K562 (cell line): ENCODE measurements around the gene OR8B8. TPM values are rescaled to one million over a fixed set of nuclear protein-coding genes. Genes with fewer than 3 reads are reported as not detected.

Experiments
- ASH1L ChIP-seq: fragments of 450-650 bp; IDR thresholded peaks from 2 replicates; pipeline ENCODE4 v1.6.1; 2018; ENCODE audit warnings: borderline replicate concordance, mild to moderate bottlenecking, low read depth; ENCODE audit not compliant: partially characterized antibody
- ATF1 ChIP-seq, 2 experiments: fragments of 450-650 bp in 1 of 2; IDR thresholded peaks; 2 replicates each; pipeline ENCODE4 v1.6.1; 2016; ENCODE audit warnings: missing compliant biosample characterization in 1 of 2, missing genetic modification characterization in 1 of 2
- BACH1 ChIP-seq: fragments of 200-800 bp; sonication (Bioruptor generic); IDR thresholded peaks from 2 replicates; pipeline ENCODE4 v1.6.1; 2016; ENCODE audit warnings: missing genetic modification characterization, missing compliant biosample characterization
- BRD9 ChIP-seq: fragments of 450-650 bp; IDR thresholded peaks from 2 replicates; pipeline ENCODE4 v1.6.1; 2018; ENCODE audit warnings: low read depth; ENCODE audit not compliant: partially characterized antibody
- FOXA3 ChIP-seq, 2 experiments: fragments of 450-650 bp in 1 of 2; sonication (generic) in 1 of 2; formaldehyde crosslinking; IDR thresholded peaks in 1 of 2; conservative IDR thresholded peaks in 1 of 2; 2 replicates each; pipeline versions ENCODE4 v1.4.0 to v1.8.0; 2020 to 2022; ENCODE audit warnings: mild to moderate bottlenecking in 2 of 2, missing genetic modification reagents in 1 of 2
- KHSRP ChIP-seq: fragments of 450-650 bp; IDR thresholded peaks from 2 replicates; pipeline ENCODE4 v1.6.1; 2017
- MAFG ChIP-seq: fragments of 450-650 bp; conservative IDR thresholded peaks from 2 replicates; pipeline ENCODE4 v1.6.1; 2016; ENCODE audit warnings: missing genetic modification characterization, missing compliant biosample characterization
- NR2C1 ChIP-seq, 2 experiments: fragments of 450-650 bp; IDR thresholded peaks; 2 replicates each; pipeline ENCODE4 v1.6.1; 2017; ENCODE audit warnings: mild to moderate bottlenecking in 2 of 2, antibody characterized with exemption in 1 of 2, inconsistent platforms in 1 of 2, missing compliant biosample characterization in 1 of 2, missing genetic modification characterization in 1 of 2
- NR2F6 ChIP-seq: fragments of 450-650 bp; formaldehyde crosslinking; IDR thresholded peaks from 2 replicates; pipeline ENCODE4 v1.4.0; 2020; ENCODE audit warnings: mild to moderate bottlenecking
- POLR2A ChIP-seq: fragments of 450-650 bp; conservative IDR thresholded peaks from 2 replicates; pipeline ENCODE4 v1.6.1; 2016
- RCOR1 ChIP-seq, 2 experiments: IDR thresholded peaks; 2 replicates each; pipeline ENCODE4 v1.6.1; 2012; ENCODE audit warnings: low read depth in 2 of 2, low read length in 2 of 2, borderline replicate concordance in 1 of 2, improper control_type of control experiment in 1 of 2
- TCF3 ChIP-seq: sonication (generic); formaldehyde crosslinking; IDR thresholded peaks from 2 replicates; pipeline ENCODE4 v1.4.0; 2020; ENCODE audit warnings: mild to moderate bottlenecking, missing genetic modification reagents
- TGIF2 ChIP-seq: sonication (generic); formaldehyde crosslinking; IDR thresholded peaks from 2 replicates; pipeline ENCODE4 v1.8.1; 2022; ENCODE audit warnings: mild to moderate bottlenecking, missing genetic modification reagents, moderate library complexity
- THRAP3 ChIP-seq: fragments of 450-650 bp; IDR thresholded peaks from 2 replicates; pipeline ENCODE4 v1.6.1; 2016; ENCODE audit warnings: mild to moderate bottlenecking, inconsistent platforms, borderline replicate concordance
- ZC3H8 ChIP-seq: fragments of 450-650 bp; IDR thresholded peaks from 2 replicates; pipeline ENCODE4 v1.6.1; 2017
- ZNF584 ChIP-seq: fragments of 200-800 bp; sonication (Bioruptor generic); IDR thresholded peaks from 2 replicates; pipeline ENCODE4 v1.6.1; 2016; ENCODE audit warnings: low read depth, mild to moderate bottlenecking, missing genetic modification characterization, missing compliant biosample characterization
- polyA plus RNA-seq, 8 experiments: library from polyadenylated mRNA; depleted of rRNA in 4 of 8; stranded (reverse) in 5 of 8; unstranded in 3 of 8; fragments of >200 nt; fragmentation: Nextera tagmentation in 2 of 8; fragmentation: Illumina TruSeq in 1 of 8; extraction: Ambion mirVana in 2 of 8; extraction: Trizol in 1 of 8; gene quantifications; 2 replicates each; pipeline versions ENCODE4 v1.2.1 to v1.2.3, GENCODE V29; 2011 to 2014; ENCODE audit warnings: inconsistent platforms in 1 of 8, missing spikeins in 1 of 8
- total RNA-seq, 7 experiments: library from RNA; depleted of rRNA in 6 of 7; stranded (reverse); fragments of >200 nt in 6 of 7; fragmentation: Illumina TruSeq in 2 of 7; extraction: Trizol in 2 of 7; gene quantifications; 2 replicates each; pipeline versions ENCODE4 v1.2.1 to v1.2.3, GENCODE V29; 2011 to 2021; ENCODE audit warnings: low replicate concordance in 1 of 7
- TF ChIP-seq, protein P1 (sequence below), 3 experiments: fragments of 200-800 bp in 1 of 3; fragments of 250-450 bp in 1 of 3; fragments of 450-650 bp in 1 of 3; sonication (Bioruptor Pico) in 1 of 3; sonication (Bioruptor generic) in 1 of 3; formaldehyde crosslinking in 1 of 3; IDR thresholded peaks; 2 replicates each; pipeline versions ENCODE4 v1.6.1 to v1.8.0; 2016 to 2022; ENCODE audit warnings: mild to moderate bottlenecking in 2 of 3, missing genetic modification characterization in 2 of 3, missing compliant biosample characterization in 1 of 3, moderate library complexity in 1 of 3
- TF ChIP-seq, protein P2 (sequence below): fragments of 450-650 bp; IDR thresholded peaks from 2 replicates; pipeline ENCODE4 v1.6.1; 2017; ENCODE audit warnings: mild to moderate bottlenecking, moderate library complexity
- TF ChIP-seq, protein P3 (sequence below): sonication (generic); formaldehyde crosslinking; IDR thresholded peaks from 2 replicates; pipeline ENCODE4 v1.8.0; 2022; ENCODE audit warnings: missing genetic modification reagents, mild to moderate bottlenecking, borderline replicate concordance

OR8B8 gene
- total and polyA plus RNA-seq, 9 of the 15 experiments (the other 6 are each of a cell fraction or from before 2014, with no cell fraction given), result 0.18 TPM; not detected in 8

DNA sequence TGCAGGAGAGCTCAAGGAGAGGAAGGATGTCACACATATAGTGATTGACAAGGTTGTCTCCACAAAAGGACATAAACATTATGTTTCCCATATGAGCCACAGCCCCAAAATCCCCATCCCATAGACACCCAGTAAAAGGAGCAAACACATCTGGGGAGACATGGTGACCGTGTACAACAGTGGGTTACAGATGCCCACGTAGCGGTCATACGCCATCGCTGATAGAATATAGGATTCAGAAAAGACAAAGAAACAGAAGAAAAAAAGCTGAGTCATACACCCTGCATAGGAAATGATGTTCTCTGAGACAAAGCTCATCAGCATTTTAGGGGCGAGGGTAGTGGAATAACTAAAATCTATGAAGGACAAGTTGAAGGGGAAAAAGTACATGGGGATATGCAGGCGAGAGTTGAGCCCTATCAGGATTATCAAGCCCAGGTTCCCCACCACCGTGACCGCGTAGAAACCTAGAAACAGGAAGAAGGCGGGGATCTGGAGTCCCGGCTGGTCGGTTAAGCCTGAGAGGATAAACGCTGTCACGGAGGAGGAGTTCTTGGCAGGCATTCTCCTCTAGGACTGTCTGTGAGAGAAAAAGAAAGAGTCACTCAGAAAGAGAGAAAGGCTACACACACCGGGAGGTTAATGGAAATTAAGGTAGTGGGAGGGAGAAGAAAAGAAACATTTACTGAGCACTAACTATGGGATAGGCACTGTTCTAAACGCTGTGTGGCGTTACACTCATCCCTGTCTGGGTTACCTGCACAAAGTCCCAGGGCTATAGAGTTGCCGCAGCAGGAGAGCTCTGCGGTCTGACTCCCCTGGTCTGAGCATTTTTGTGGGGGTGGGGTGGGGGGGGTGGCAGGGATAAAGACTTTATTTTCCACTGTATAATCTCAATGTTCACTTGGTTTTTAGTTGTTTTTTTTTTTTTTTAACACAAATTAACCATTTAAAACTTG, 36.1 kb upstream of the OR8B8 start (continued):
- no peak for TF ChIP-seq FOXA3 (CRISPR knock-in tag; conservative IDR thresholded peaks at IDR 0.05 in 1 of 2, IDR thresholded peaks at IDR 0.05 in 1 of 2)
- TF ChIP-seq, protein P1, sequence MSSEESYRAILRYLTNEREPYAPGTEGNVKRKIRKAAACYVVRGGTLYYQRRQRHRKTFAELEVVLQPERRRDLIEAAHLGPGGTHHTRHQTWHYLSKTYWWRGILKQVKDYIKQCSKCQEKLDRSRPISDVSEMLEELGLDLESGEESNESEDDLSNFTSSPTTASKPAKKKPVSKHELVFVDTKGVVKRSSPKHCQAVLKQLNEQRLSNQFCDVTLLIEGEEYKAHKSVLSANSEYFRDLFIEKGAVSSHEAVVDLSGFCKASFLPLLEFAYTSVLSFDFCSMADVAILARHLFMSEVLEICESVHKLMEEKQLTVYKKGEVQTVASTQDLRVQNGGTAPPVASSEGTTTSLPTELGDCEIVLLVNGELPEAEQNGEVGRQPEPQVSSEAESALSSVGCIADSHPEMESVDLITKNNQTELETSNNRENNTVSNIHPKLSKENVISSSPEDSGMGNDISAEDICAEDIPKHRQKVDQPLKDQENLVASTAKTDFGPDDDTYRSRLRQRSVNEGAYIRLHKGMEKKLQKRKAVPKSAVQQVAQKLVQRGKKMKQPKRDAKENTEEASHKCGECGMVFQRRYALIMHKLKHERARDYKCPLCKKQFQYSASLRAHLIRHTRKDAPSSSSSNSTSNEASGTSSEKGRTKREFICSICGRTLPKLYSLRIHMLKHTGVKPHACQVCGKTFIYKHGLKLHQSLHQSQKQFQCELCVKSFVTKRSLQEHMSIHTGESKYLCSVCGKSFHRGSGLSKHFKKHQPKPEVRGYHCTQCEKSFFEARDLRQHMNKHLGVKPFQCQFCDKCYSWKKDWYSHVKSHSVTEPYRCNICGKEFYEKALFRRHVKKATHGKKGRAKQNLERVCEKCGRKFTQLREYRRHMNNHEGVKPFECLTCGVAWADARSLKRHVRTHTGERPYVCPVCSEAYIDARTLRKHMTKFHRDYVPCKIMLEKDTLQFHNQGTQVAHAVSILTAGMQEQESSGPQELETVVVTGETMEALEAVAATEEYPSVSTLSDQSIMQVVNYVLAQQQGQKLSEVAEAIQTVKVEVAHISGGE (CRISPR knock-in tag; IDR thresholded peaks at IDR 0.05), result no peak
- TF ChIP-seq ATF1 (CRISPR knock-in tag; IDR thresholded peaks at IDR 0.05), result no peak
- peak; percentile 56 for TF ChIP-seq ATF1 (tag; IDR thresholded peaks at IDR 0.05)
- TF ChIP-seq, protein P2, sequence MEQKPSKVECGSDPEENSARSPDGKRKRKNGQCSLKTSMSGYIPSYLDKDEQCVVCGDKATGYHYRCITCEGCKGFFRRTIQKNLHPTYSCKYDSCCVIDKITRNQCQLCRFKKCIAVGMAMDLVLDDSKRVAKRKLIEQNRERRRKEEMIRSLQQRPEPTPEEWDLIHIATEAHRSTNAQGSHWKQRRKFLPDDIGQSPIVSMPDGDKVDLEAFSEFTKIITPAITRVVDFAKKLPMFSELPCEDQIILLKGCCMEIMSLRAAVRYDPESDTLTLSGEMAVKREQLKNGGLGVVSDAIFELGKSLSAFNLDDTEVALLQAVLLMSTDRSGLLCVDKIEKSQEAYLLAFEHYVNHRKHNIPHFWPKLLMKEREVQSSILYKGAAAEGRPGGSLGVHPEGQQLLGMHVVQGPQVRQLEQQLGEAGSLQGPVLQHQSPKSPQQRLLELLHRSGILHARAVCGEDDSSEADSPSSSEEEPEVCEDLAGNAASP, result no peak
- TF ChIP-seq THRAP3, result no peak
- TF ChIP-seq NR2C1 (IDR thresholded peaks at IDR 0.05), result no peak
- no peak for TF ChIP-seq NR2C1 (tag; IDR thresholded peaks at IDR 0.05)
- no peak for TF ChIP-seq TGIF2 (CRISPR knock-in tag)
- TF ChIP-seq NR2F6 (CRISPR knock-in tag), result no peak
- TF ChIP-seq ZNF584, result 0 out of 2 replicates have a peak, but pooled peaks have one; percentile 40
- TF ChIP-seq MAFG (tag), result peak; percentile 99
- 0 out of 4 replicates have a peak, but pooled peaks of 1 of the 2 experiments have one; percentile 2 for TF ChIP-seq RCOR1 (IDR thresholded peaks at IDR 0.05; ENCODE audit: borderline replicate concordance in 1 of 2, low read depth in 2 of 2, low read length in 2 of 2)
- no peak for TF ChIP-seq KHSRP
- TF ChIP-seq BRD9, result no peak
- TF ChIP-seq ASH1L, result no peak
- no peak for TF ChIP-seq TCF3
- peak; percentile 64 for TF ChIP-seq POLR2A
- no peak for TF ChIP-seq ZC3H8
- TF ChIP-seq, protein P3, sequence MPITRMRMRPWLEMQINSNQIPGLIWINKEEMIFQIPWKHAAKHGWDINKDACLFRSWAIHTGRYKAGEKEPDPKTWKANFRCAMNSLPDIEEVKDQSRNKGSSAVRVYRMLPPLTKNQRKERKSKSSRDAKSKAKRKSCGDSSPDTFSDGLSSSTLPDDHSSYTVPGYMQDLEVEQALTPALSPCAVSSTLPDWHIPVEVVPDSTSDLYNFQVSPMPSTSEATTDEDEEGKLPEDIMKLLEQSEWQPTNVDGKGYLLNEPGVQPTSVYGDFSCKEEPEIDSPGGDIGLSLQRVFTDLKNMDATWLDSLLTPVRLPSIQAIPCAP (CRISPR knock-in tag), result no peak
- peak; percentile 92 for TF ChIP-seq BACH1 (tag)
